Coronary artery (tissue), 2 donors: ENCODE measurements around the gene SLC5A11.
"Not testable (repeated sequence)": the region's sequence is repeated elsewhere in the genome, so short reads cannot be mapped to it uniquely, and the experiment has no call there.

ENCODE experiments used
- DNase-seq: peaks from one replicate; pipeline ENCODE4 v3.0.0-alpha.2; 2017; ENCODE audit warnings: low spot score
- H3K27ac ChIP-seq, 2 donors: fragments of 200-600 bp; sonication (generic); one replicate each; pipeline ENCODE4 v1.5.1; 2016 to 2019
- H3K4me3 ChIP-seq: fragments of 200-600 bp; sonication (generic); 2 replicates; pipeline ENCODE4 v1.5.1; 2016; ENCODE audit warnings: mild to moderate bottlenecking, moderate library complexity
- CTCF ChIP-seq: fragments of 200-600 bp; sonication (generic); IDR thresholded peaks from one replicate; pipeline ENCODE4 v1.5.1; 2019; ENCODE audit warnings: antibody characterized with exemption

The SLC5A11 gene

GRCh38 chr16:24845726-24846547 lies at the start of gene SLC5A11:
Gene SLC5A11, plus strand, starts transcription at chr16:24845963. Its CDS starts 12,681 bp downstream, at chr16:24858644.
- H3K4me3 ChIP-seq: no peak within 1 kb of the TSS
- DNase-seq: no peak
- H3K27ac ChIP-seq: no peak within 1 kb of the TSS
- TF ChIP-seq CTCF: no peak

GRCh38 chr16:24800586-24800985 lies 45.2 kb upstream of the SLC5A11 start:
- no peak for DNase-seq
- no peak for TF ChIP-seq CTCF
- no peak overlapping the region for H3K27ac ChIP-seq

GRCh38 chr16:24801761-24802302 lies 43.9 kb upstream of the SLC5A11 start:
- no peak for DNase-seq
- Histone ChIP-seq H3K27ac (no peak overlapping the region), H3K4me3 (no peak overlapping the region)
- TF ChIP-seq CTCF: no peak

More at GRCh38 chr16:24800586-24800985, 45.2 kb upstream of the SLC5A11 start:
- H3K4me3 ChIP-seq: no peak overlapping the region

- no peak for TF ChIP-seq CTCF
- DNase-seq: no peak
- Histone ChIP-seq H3K27ac (no peak overlapping the region), H3K4me3 (no peak overlapping the region)
These were observed 40.3 kb upstream of the SLC5A11 start for GRCh38 chr16:24805484-24805883.

GRCh38 chr16:24807301-24807700 lies 38.5 kb upstream of the SLC5A11 start:
- H3K4me3 ChIP-seq: no peak overlapping the region

GRCh38 chr16:24810951-24811843 lies 34.6 kb upstream of the SLC5A11 start:
- peak overlapping the region in 1 of 2 donors; percentile 27 for H3K27ac ChIP-seq
- no peak overlapping the region for H3K4me3 ChIP-seq
- no peak for DNase-seq
- no peak for TF ChIP-seq CTCF

More at GRCh38 chr16:24807301-24807700, 38.5 kb upstream of the SLC5A11 start:
- no peak for TF ChIP-seq CTCF
- no peak overlapping the region for H3K27ac ChIP-seq
- no peak for DNase-seq

GRCh38 chr16:24812813-24813212 lies 33.0 kb upstream of the SLC5A11 start:
- not testable (repeated sequence) for H3K27ac ChIP-seq, DNase-seq, H3K4me3 ChIP-seq
